HUES48 (cell line): ENCODE measurements around the gene M6PR.
A peak's percentile ranks its signal among the peaks of the same experiment; 100 is the strongest.

Experiments used
- H3K27ac ChIP-seq: one replicate; pipeline ENCODE4 v1.7.0; 2013; ENCODE audit warnings: low read depth, low read length, inconsistent platforms
- H3K27me3 ChIP-seq: 2 replicates; pipeline ENCODE4 v1.6.1; 2013; ENCODE audit warnings: mild to moderate bottlenecking, low read length; ENCODE audit not compliant: control insufficient read depth, insufficient read depth
- H3K36me3 ChIP-seq: 2 replicates; pipeline ENCODE4 v1.6.1; 2013; ENCODE audit warnings: low read length; ENCODE audit not compliant: control insufficient read depth, insufficient read depth
- H3K4me1 ChIP-seq: 2 replicates; pipeline ENCODE4 v1.6.1; 2013; ENCODE audit warnings: mild to moderate bottlenecking, low read length; ENCODE audit not compliant: control insufficient read depth, insufficient read depth
- H3K4me3 ChIP-seq: 2 replicates; pipeline ENCODE4 v1.5.1; 2013; ENCODE audit warnings: mild to moderate bottlenecking, low read depth, low read length
- H3K9ac ChIP-seq: 2 replicates; pipeline ENCODE4 v1.6.1; 2013; ENCODE audit warnings: mild to moderate bottlenecking, low read depth, low read length, moderate library complexity
- H3K9me3 ChIP-seq: 2 replicates; pipeline ENCODE4 v1.6.1; 2013; ENCODE audit warnings: low read length; ENCODE audit not compliant: control insufficient read depth, insufficient read depth

Gene M6PR

DNA sequence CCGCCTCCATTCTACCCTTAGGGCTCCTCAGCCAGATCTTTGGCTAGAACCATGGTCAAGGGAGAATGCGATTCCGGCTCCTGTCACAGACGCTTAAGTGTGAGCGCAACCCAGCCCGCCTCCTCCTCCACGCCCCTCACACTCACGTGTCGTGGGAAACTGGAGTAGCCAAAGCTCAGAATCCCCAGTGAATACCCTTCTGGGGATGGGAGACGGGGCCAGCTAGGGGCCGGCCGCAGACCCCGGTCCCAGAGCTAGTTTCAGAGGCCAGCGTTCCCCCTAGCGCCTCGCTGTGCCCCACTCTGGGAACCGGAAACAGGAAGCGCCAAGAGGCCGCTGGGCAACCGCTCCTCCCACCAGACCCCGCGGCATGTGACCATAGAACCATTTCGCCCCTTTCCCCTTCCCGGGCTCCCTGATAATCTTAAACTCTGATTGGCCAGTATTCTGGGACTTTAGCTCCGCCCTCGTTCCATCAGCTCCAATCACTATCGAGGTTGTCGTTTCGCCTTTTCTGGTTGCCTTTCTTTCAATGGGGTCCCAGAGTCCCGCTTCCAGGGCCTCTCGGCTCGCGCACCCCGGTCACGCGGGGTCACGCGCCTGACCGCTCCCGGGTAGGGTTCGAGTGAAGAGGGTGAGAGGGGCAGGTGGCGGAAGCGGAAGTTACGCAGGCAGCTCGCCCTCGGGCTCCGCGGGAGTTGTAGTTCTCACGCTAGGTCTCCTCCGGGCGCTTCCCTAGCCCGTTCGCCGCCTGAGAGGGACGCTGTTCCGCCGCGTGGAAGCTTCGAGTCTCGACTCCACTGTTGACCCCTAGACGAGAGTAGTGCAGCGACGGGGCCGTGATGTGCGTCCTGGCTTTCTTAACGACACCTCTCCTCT is at the start of gene M6PR:
Gene M6PR, minus strand, starts transcription at position 304 of the 879 bp plus-strand sequence. CDS start 3,241 bp downstream, outside the sequence.
- no peaks in the 10 kb centered on the region for H3K27me3 ChIP-seq
- peaks cover 9% of the 10 kb centered on the region; the same call in 1 of the 2 replicates for H3K4me1 ChIP-seq
- peak within 1 kb of the TSS; percentile 97 for H3K9ac ChIP-seq
- H3K4me3 ChIP-seq, result peak within 1 kb of the TSS; percentile 93
- H3K36me3 ChIP-seq, result peaks cover 17% of the 10 kb centered on the region
- H3K27ac ChIP-seq, result peak within 1 kb of the TSS; percentile 99
- H3K9me3 ChIP-seq, result peaks cover 20% of the 10 kb centered on the region

DNA sequence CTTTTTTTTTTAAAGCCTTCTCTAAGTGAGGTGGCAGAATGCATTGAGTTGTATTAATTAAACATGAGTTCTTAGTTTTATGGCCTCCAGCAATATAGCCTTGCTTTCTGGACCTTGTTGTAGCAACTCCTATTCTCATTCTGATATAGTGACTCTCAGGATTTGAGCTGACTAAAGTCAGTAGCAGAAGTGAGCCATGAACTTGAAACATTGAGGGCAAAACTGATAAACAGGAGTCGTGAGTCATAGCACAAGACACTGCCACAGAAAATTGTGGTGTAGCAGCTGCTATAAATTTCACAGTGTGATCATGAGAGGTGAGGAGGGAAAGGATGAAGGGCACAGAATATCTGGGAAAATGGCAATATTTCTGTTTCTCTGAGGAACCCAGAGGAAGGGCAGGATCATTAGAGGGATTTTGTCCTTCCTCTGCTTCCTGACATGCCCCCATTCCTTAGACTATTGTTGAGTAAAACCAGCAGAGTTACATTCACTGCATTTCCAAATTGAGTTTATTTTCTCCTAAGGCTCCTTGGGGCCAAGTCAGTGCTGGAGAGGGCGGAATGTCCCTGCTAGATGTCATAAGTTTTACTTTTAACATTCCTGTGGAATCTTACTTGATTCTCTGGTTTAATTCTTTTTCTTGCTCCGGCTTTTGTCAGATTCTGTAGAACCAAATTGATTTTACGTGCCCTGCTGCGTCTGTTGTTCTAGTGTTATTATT is 47.4 kb upstream of the M6PR start:
- Histone ChIP-seq H3K9ac (no peak overlapping the region), H3K4me1 (peaks cover 7% of the 10 kb centered on the region; the same call in 1 of the 2 replicates), H3K9me3 (no peaks in the 10 kb centered on the region), H3K36me3 (no peaks in the 10 kb centered on the region), H3K27ac (no peak overlapping the region), H3K27me3 (no peaks in the 10 kb centered on the region), H3K4me3 (no peak overlapping the region)

GRCh38 chr12:8995021-8995775 is 45.8 kb upstream of the M6PR start:
- no peaks in the 10 kb centered on the region for H3K9me3 ChIP-seq
- H3K27ac ChIP-seq, result no peak overlapping the region
- H3K4me1 ChIP-seq, result peaks cover 7% of the 10 kb centered on the region; the same call in 1 of the 2 replicates
- no peaks in the 10 kb centered on the region for H3K27me3 ChIP-seq
- no peak overlapping the region for H3K4me3 ChIP-seq
- no peak overlapping the region for H3K9ac ChIP-seq
- H3K36me3 ChIP-seq, result no peaks in the 10 kb centered on the region

DNA sequence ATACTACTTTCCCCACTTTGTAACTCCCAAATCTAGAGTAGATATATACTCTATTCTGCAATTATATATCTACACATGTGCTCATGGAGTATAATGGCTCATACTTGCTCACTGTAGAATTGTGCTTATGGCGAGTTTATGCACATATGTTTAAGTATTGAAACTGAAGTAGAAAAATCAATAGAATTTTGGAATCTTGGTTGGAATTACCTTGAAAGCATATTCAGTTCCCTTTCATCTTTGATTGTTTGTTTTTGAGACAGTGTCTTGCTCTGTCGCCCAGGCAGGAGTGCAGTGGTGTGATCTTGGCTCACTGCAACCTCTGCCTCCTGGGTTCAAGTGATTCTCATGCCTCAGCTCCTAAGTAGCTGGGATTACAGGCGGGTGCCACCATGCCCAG is 44.4 kb upstream of the M6PR start:
- no peak overlapping the region for H3K27ac ChIP-seq
- peaks cover 7% of the 10 kb centered on the region; the same call in 1 of the 2 replicates for H3K4me1 ChIP-seq
- H3K4me3 ChIP-seq, result no peak overlapping the region

DNA sequence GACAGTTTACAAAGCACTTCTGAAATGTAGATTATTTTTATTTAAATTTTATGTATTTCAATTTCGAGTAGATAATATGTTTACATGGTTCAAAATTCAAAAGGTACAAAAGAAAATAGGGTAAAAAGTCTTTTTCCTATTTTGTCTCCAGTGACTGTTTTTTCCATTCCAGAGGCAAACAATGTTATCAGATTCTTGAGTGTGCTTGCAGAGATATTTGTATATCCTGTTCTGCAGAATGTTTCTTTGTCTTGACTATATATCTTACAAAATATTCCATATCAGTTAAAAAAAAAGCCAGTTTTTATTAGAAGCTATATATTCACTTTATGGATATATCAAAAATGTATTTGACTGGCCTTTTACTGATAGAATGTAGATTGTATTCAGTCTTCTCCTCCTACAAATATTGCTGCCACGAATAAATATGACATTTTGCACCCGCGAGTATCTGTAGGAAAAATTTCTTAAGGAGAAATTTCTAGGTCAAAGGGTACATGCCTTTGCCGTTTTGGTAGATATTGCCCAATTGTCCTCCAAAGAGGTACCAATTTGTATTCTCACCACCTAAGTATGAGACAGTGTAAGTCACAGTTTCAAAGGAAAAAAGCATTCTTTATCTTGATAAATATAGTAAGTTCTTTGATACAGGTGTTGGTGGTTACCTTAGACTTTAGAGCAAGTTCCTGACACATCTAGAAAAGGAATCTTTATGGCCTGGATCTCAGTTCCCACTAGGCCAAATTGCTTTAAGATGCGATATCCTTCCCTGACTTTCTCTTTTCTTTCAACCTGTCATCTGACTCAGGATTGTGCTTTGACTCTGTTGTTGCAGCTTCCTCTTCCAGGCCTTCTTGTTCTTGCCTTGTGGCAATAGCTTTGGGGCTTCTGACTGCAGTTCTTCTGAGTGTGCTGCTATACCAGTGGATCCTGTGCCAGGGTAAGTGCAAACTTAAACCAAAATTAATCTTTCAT is 42.2 kb upstream of the M6PR start:
- H3K27ac ChIP-seq, result no peak overlapping the region
- peaks cover 1% of the 10 kb centered on the region; the same call in 1 of the 2 replicates for H3K4me1 ChIP-seq
- no peaks in the 10 kb centered on the region for H3K36me3 ChIP-seq
- no peaks in the 10 kb centered on the region for H3K27me3 ChIP-seq
- no peak overlapping the region for H3K4me3 ChIP-seq
- H3K9me3 ChIP-seq, result no peaks in the 10 kb centered on the region
- no peak overlapping the region for H3K9ac ChIP-seq

More for the DNA sequence above, 44.4 kb upstream of the M6PR start:
- Histone ChIP-seq H3K9ac (no peak overlapping the region), H3K27me3 (no peaks in the 10 kb centered on the region), H3K36me3 (no peaks in the 10 kb centered on the region), H3K9me3 (no peaks in the 10 kb centered on the region)

- H3K27ac ChIP-seq, result no peak within 1 kb of the TSS
- H3K9me3 ChIP-seq, result no peaks in the 10 kb centered on the region
- H3K4me1 ChIP-seq, result no peaks in the 10 kb centered on the region
- H3K36me3 ChIP-seq, result no peaks in the 10 kb centered on the region
- H3K27me3 ChIP-seq, result no peaks in the 10 kb centered on the region
- no peak within 1 kb of the TSS for H3K9ac ChIP-seq
- no peak within 1 kb of the TSS for H3K4me3 ChIP-seq
These were observed 40.0 kb upstream of the M6PR start, which contains the start of gene KLRG1 for GRCh38 chr12:8989413-8989812. TSS of gene KLRG1 (plus strand) at chr12:8989546. CDS start at chr12:8989636, 90 bp downstream.

GRCh38 chr12:8987685-8988084 is 38.2 kb upstream of the M6PR start:
- no peaks in the 10 kb centered on the region for H3K9me3 ChIP-seq
- H3K27ac ChIP-seq, result no peak overlapping the region
- no peaks in the 10 kb centered on the region for H3K4me1 ChIP-seq
- no peak overlapping the region for H3K4me3 ChIP-seq
- no peaks in the 10 kb centered on the region for H3K27me3 ChIP-seq
- no peaks in the 10 kb centered on the region for H3K36me3 ChIP-seq
- no peak overlapping the region for H3K9ac ChIP-seq

- H3K36me3 ChIP-seq, result no peaks in the 10 kb centered on the region
- no peaks in the 10 kb centered on the region for H3K9me3 ChIP-seq
- no peaks in the 10 kb centered on the region for H3K27me3 ChIP-seq
- H3K9ac ChIP-seq, result no peak overlapping the region
- no peaks in the 10 kb centered on the region for H3K4me1 ChIP-seq
- H3K4me3 ChIP-seq, result no peak overlapping the region
- no peak overlapping the region for H3K27ac ChIP-seq
These were observed 37.7 kb upstream of the M6PR start for GRCh38 chr12:8987163-8987562.

DNA sequence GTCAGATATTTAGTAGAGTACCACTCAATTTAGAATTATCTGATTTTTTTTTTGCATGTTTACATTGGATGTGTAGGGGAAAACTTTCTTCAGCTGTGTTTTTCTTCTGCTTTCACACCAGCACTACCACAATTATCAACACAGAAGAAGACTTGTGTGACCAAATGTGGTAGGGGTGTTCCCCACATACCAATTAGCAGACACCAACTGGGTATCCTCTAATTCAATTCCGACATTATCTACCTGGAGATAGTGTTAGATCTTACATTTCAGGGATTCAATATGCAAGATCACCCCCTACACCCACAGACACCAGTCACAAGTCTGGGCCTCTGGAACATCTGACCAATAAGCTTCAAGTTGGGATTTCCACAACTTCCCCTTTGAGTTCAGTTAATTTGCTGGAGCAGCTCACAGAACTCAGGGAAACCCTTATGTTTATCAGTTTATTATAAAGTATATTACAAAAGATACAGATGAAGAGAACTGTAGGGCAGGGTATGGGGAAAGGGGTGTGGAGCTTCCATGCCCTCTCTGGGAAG is 35.8 kb upstream of the M6PR start:
- no peak overlapping the region for H3K9ac ChIP-seq
- H3K27me3 ChIP-seq, result no peaks in the 10 kb centered on the region
- no peak overlapping the region for H3K4me3 ChIP-seq
- H3K27ac ChIP-seq, result no peak overlapping the region
- H3K36me3 ChIP-seq, result no peaks in the 10 kb centered on the region
- H3K9me3 ChIP-seq, result no peaks in the 10 kb centered on the region
- no peaks in the 10 kb centered on the region for H3K4me1 ChIP-seq
